Left renal cortex interstitium (tissue), 4 donors: ENCODE measurements around the gene PDGFA. TPM values are rescaled to one million over a fixed set of nuclear protein-coding genes. Genes with fewer than 3 reads are reported as not detected.

ENCODE experiments used
- DNase-seq, 4 donors: peaks; one replicate each; pipeline ENCODE4 v3.0.0-alpha.2; 2013; ENCODE audit warnings: low read depth in 4 of 4, low spot score in 2 of 4, missing footprints in 1 of 4
- polyA plus RNA-seq, 4 donors: library from polyadenylated mRNA; unstranded; fragments of 120-200 nt; gene quantifications; one replicate each; pipeline ENCODE4 v1.2.1, GENCODE V29; 2013; ENCODE audit not compliant: insufficient read length in 4 of 4

The PDGFA gene
- polyA plus RNA-seq, 4 donors = 44.5 to 57.8 (median 50.3) TPM

GRCh38 chr7:451255-452225 is 68.1 kb downstream of the PDGFA start:
- no peak for DNase-seq

- DNase-seq = no peak
Measured at GRCh38 chr7:450741-451140, 68.9 kb downstream of the PDGFA start.

GRCh38 chr7:450036-450435 is 69.6 kb downstream of the PDGFA start:
- DNase-seq = no peak

- DNase-seq = no peak
Measured at GRCh38 chr7:449324-450019, 70.2 kb downstream of the PDGFA start.

- DNase-seq = no peak
Measured at GRCh38 chr7:447523-447922, 72.1 kb downstream of the PDGFA start.

Other genes with a start within 250 kb of the PDGFA start
- gene FOXL3, start 229.7 kb downstream of the PDGFA start, polyA plus RNA-seq = not detected
- gene DNAAF5, start 206.9 kb upstream of the PDGFA start, polyA plus RNA-seq = 10 to 100 TPM; 29.2 to 45.5 (median 36.3) TPM
- gene PRKAR1B, start 207.4 kb upstream of the PDGFA start, polyA plus RNA-seq = 10 to 100 TPM; 39.3 to 48.7 (median 42.8) TPM